Measurements from ENCODE around the gene GPC5. TPM values are rescaled to one million over a fixed set of nuclear protein-coding genes. Genes with fewer than 3 reads are reported as not detected.

Gene GPC5
- total RNA-seq, 2 experiments from 2014 or later = 0.14 TPM; not detected in 1

DNA sequence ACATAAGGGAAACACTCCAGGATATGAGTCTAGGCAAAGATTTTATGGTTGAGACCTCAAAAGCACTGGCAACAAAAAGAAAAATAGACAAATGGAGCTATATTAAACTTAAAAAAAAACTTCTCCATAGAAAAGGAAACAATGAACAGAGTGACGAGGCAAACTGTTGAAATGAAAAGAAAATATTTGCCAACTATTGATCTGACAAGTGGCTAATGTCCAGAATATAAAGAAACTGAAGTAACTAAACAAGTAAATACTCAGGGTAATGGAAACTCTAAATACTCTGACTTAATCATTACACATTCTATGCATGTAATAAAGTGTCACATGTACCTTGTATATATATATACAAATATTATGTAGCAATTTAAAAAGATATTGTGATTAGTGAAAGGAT lies 562.5 kb downstream of the GPC5 start:
- H3K4me3 Mint-ChIP-seq = no peak overlapping the region

DNA sequence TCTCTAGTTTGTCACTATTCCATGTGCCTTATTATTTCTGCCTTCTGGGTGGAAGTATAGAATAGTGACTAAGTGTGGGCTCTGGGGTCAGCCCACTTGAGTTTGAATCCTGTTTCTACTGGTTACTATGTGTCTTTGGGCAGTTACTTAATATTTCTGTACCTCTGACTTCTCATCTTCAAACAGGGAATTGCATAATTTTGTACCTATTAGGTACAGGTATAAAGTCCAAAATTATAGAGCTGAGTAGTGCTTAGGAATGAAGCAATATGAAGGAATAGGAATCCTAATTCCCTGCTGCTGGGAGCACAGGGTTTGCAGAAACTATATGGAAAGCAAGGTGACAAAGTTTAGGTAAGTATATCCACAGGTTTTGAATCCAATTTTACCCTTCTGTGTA lies 564.5 kb downstream of the GPC5 start:
- Mint-ChIP-seq H3K27ac (no peak overlapping the region), H3K27me3 (no peaks in the 10 kb centered on the region), H3K4me3 (no peak overlapping the region), H3K36me3 (no peaks in the 10 kb centered on the region), H3K4me1 (no peaks in the 10 kb centered on the region), H3K9me3 (peaks cover 8% of the 10 kb centered on the region)
- no peak for DNase-seq
- no peak for ATAC-seq (ENCODE audit: low read depth)
- POLR2A ChIA-PET = no interaction called here

More for the DNA sequence above, 562.5 kb downstream of the GPC5 start:
- Mint-ChIP-seq H3K27me3 (no peaks in the 10 kb centered on the region), H3K4me1 (no peaks in the 10 kb centered on the region), H3K9me3 (peaks cover 8% of the 10 kb centered on the region), H3K27ac (no peak overlapping the region), H3K36me3 (no peaks in the 10 kb centered on the region)
- ATAC-seq (ENCODE audit: low read depth) (no peak), DNase-seq (no peak)
- POLR2A ChIA-PET = no interaction called here

DNA sequence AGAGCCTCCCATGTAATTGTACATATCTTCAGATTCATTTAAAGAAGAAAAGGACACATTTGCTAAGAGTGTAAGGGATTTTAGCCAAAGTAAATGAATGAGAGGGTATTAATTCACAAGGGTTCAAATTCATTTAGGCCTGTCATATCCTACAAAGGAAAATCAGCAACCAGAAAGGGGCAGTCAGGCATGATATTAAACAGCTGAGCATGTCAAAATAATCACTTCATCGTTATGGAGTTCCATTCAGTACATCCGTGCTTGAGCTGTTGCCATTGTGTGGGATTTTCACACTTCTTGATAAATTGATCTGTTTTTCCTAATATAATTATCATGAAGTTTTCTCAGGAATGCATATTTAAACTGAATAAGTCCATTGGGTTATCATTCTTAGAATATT lies 567.1 kb downstream of the GPC5 start:
- Mint-ChIP-seq H3K36me3 (no peaks in the 10 kb centered on the region), H3K9me3 (peaks cover 8% of the 10 kb centered on the region), H3K27ac (no peak overlapping the region), H3K27me3 (no peaks in the 10 kb centered on the region), H3K4me3 (no peak overlapping the region), H3K4me1 (no peaks in the 10 kb centered on the region)
- POLR2A ChIA-PET = no interaction called here
- no peak for ATAC-seq (ENCODE audit: low read depth)
- no peak for DNase-seq

GRCh38 chr13:91978571-91978970 lies 580.1 kb downstream of the GPC5 start:
- Mint-ChIP-seq H3K36me3 (no peaks in the 10 kb centered on the region), H3K4me3 (no peak overlapping the region), H3K9me3 (peaks cover 4% of the 10 kb centered on the region), H3K27ac (no peak overlapping the region), H3K4me1 (no peaks in the 10 kb centered on the region), H3K27me3 (no peaks in the 10 kb centered on the region)
- POLR2A ChIA-PET = no interaction called here
- ATAC-seq (ENCODE audit: low read depth) = no peak
- no peak for DNase-seq

DNA sequence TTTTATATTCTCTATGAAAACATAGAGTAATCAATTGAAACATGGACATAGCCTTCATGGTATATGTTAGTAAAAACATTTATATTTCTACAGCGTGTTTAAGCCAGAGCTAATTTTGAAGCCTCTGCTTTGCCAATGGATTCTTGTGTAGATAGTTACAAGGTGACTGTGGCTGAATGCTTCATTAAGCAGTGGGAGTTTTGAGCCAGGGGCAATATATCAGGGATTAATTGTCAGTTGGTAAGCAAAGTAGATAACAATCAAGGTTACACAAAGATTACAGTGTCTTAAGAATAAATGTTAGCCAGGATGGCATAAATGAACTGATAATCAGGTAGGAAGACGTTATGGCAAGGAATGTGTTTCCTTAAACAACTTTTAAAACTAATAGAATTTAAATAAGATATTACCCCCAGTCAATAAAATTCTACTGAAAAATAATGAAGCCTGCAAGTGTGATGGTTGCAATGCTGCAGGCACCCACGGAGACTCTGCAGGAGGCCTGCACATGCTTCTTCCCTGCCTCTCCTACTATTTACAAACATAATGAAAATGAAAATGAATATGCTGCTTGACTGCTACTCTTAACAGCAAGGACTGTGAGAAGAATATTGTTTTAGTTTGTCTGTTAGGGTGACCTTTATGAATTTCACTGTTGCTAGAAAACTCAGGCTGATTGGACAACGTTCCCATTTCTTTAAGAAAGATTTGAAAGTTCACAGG lies 588.5 kb downstream of the GPC5 start:
- no peaks in the 10 kb centered on the region for H3K27me3 Mint-ChIP-seq
- DNase-seq = no peak
- no peaks in the 10 kb centered on the region for H3K4me1 Mint-ChIP-seq
- POLR2A ChIA-PET = no interaction called here
- H3K27ac Mint-ChIP-seq = no peak overlapping the region
- H3K36me3 Mint-ChIP-seq = no peaks in the 10 kb centered on the region
- no peak overlapping the region for H3K4me3 Mint-ChIP-seq
- no peaks in the 10 kb centered on the region for H3K9me3 Mint-ChIP-seq
- no peak for ATAC-seq (ENCODE audit: low read depth)

DNA sequence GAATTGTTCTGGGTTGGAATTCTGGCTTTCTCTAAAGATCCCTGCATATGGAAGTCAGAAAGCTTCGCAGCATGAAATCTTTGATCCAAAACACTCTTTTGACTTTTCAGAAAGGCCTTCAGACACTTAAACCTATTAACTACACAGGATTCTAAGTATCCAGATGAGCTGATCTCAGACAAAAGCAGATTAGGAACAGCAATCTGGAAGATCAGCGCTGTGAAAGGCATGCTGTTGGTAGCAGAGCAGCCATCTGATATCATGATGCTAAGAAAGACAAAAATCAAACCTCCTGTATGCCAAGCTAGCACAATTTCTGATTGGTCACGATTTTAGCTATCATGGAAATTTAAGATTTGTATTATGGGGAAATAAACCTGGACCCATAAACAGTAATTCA lies 589.9 kb downstream of the GPC5 start:
- Mint-ChIP-seq H3K36me3 (no peaks in the 10 kb centered on the region), H3K4me1 (no peaks in the 10 kb centered on the region), H3K4me3 (no peak overlapping the region), H3K27me3 (no peaks in the 10 kb centered on the region), H3K9me3 (no peaks in the 10 kb centered on the region), H3K27ac (no peak overlapping the region)
- ATAC-seq (ENCODE audit: low read depth) (no peak), DNase-seq (no peak)
- POLR2A ChIA-PET = no interaction called here

DNA sequence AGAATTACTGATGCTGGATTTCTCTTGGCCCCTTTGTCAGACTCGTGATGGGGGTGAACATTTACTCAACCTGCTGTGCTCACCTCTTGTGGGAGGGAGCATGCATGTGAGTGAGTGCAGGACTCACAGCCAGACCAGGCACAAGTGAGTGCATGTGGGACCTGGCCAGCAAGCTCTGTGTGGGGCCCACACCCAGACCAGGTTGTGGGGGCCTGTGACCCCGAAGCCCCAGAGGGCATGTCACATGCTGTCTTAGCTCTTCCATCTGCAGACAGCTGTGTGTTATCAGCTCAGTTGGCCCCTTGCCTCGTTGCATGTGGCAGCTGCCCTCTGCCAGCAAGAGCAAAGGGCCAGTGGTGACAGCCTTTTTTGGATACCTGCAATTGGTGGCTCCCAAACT lies 614.4 kb downstream of the GPC5 start:
- Mint-ChIP-seq H3K9me3 (no peaks in the 10 kb centered on the region), H3K27ac (no peak overlapping the region), H3K27me3 (no peaks in the 10 kb centered on the region), H3K4me1 (no peaks in the 10 kb centered on the region), H3K36me3 (no peaks in the 10 kb centered on the region), H3K4me3 (no peak overlapping the region)
- no peak for DNase-seq
- POLR2A ChIA-PET = no interaction called here
- no peak for ATAC-seq (ENCODE audit: low read depth)

GRCh38 chr13:92017737-92018136 lies 619.3 kb downstream of the GPC5 start:
- no peak for DNase-seq
- Mint-ChIP-seq H3K4me1 (no peaks in the 10 kb centered on the region), H3K4me3 (no peak overlapping the region), H3K27me3 (no peaks in the 10 kb centered on the region), H3K27ac (no peak overlapping the region), H3K36me3 (no peaks in the 10 kb centered on the region), H3K9me3 (no peaks in the 10 kb centered on the region)
- POLR2A ChIA-PET = no interaction called here
- no peak for ATAC-seq (ENCODE audit: low read depth)

GRCh38 chr13:92028695-92029094 lies 630.3 kb downstream of the GPC5 start:
- Mint-ChIP-seq H3K9me3 (no peaks in the 10 kb centered on the region), H3K4me1 (no peaks in the 10 kb centered on the region), H3K4me3 (no peak overlapping the region), H3K27me3 (no peaks in the 10 kb centered on the region), H3K27ac (no peak overlapping the region), H3K36me3 (no peaks in the 10 kb centered on the region)
- POLR2A ChIA-PET = no interaction called here
- ATAC-seq (ENCODE audit: low read depth) = no peak
- DNase-seq = no peak

DNA sequence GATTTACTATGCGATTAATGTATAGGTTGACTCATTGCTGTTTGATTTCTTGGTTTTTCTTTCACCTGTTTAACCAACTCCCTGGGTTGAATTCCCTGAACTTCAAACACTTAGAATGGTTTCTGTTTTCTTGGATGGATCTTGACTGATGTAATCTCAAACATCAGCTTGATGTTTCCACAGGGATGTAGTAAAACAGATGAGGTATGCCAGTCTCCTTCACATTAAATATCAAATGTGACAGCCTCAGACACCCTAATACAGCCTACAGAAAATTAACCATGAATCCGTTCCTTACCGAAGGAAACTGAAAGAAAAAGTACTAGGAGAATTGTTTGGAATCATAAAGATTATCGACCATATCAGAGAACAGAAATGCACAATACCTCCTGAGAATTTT lies 631.2 kb downstream of the GPC5 start:
- ATAC-seq (ENCODE audit: low read depth) (no peak), DNase-seq (no peak)
- Mint-ChIP-seq H3K4me3 (no peak overlapping the region), H3K36me3 (no peaks in the 10 kb centered on the region), H3K4me1 (no peaks in the 10 kb centered on the region), H3K27me3 (no peaks in the 10 kb centered on the region), H3K27ac (no peak overlapping the region), H3K9me3 (no peaks in the 10 kb centered on the region)
- POLR2A ChIA-PET = no interaction called here

- Mint-ChIP-seq H3K4me1 (no peaks in the 10 kb centered on the region), H3K9me3 (peaks cover 2% of the 10 kb centered on the region), H3K27me3 (no peaks in the 10 kb centered on the region), H3K4me3 (no peak overlapping the region), H3K27ac (no peak overlapping the region), H3K36me3 (no peaks in the 10 kb centered on the region)
- DNase-seq (no peak), ATAC-seq (ENCODE audit: low read depth) (no peak)
- POLR2A ChIA-PET = no interaction called here
Observed at GRCh38 chr13:92038905-92039304, 640.5 kb downstream of the GPC5 start.

GRCh38 chr13:92042522-92042921 lies 644.1 kb downstream of the GPC5 start:
- POLR2A ChIA-PET = no interaction called here
- no peaks in the 10 kb centered on the region for H3K9me3 Mint-ChIP-seq
- no peak overlapping the region for H3K27ac Mint-ChIP-seq
- no peak overlapping the region for H3K4me3 Mint-ChIP-seq
- no peaks in the 10 kb centered on the region for H3K36me3 Mint-ChIP-seq
- no peak for ATAC-seq (ENCODE audit: low read depth)
- H3K4me1 Mint-ChIP-seq = no peaks in the 10 kb centered on the region
- DNase-seq = no peak
- no peaks in the 10 kb centered on the region for H3K27me3 Mint-ChIP-seq

GRCh38 chr13:92044351-92044750 lies 645.9 kb downstream of the GPC5 start:
- no peak overlapping the region for H3K27ac Mint-ChIP-seq
- ATAC-seq (ENCODE audit: low read depth) (no peak), DNase-seq (no peak)
- no peaks in the 10 kb centered on the region for H3K4me1 Mint-ChIP-seq
- no peaks in the 10 kb centered on the region for H3K9me3 Mint-ChIP-seq
- H3K27me3 Mint-ChIP-seq = no peaks in the 10 kb centered on the region
- no peaks in the 10 kb centered on the region for H3K36me3 Mint-ChIP-seq
- H3K4me3 Mint-ChIP-seq = no peak overlapping the region
- POLR2A ChIA-PET = no interaction called here

GRCh38 chr13:92054389-92054788 lies 656.0 kb downstream of the GPC5 start:
- Mint-ChIP-seq H3K27me3 (no peaks in the 10 kb centered on the region), H3K9me3 (peaks cover 4% of the 10 kb centered on the region), H3K4me3 (no peak overlapping the region), H3K4me1 (no peaks in the 10 kb centered on the region), H3K36me3 (no peaks in the 10 kb centered on the region), H3K27ac (no peak overlapping the region)
- DNase-seq (no peak), ATAC-seq (ENCODE audit: low read depth) (no peak)
- POLR2A ChIA-PET = no interaction called here

DNA sequence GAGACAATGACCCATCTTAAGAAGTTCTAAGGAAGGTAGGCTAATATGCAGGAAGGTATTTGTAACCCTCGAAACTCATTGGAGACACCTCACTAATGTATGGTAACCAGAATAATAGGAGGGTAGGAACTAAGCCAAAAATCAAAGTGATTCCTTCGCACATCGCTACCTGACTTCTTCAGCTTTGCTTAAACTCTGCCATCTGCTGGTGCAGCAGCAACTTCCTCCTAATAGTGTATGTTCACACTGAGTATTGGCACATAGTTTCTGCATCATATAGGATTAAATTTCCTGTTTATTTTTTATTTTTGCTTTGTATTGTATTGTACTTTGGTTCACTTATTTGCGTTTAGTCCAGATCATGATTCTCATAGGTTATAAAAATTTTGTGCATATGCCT lies 676.2 kb downstream of the GPC5 start:
- Mint-ChIP-seq H3K27ac (no peak overlapping the region), H3K4me3 (no peak overlapping the region), H3K9me3 (no peaks in the 10 kb centered on the region), H3K27me3 (no peaks in the 10 kb centered on the region), H3K4me1 (no peaks in the 10 kb centered on the region), H3K36me3 (no peaks in the 10 kb centered on the region)
- DNase-seq (no peak), ATAC-seq (ENCODE audit: low read depth) (no peak)
- POLR2A ChIA-PET = no interaction called here
